Central memory CD4-positive, alpha-beta T cell (primary cell): ENCODE measurements around the gene C12orf57.
A peak's percentile ranks its signal among the peaks of the same experiment; 100 is the strongest.

Source experiments
- DNase-seq: peaks from one replicate; pipeline ENCODE4 v3.0.0; 2022

C12orf57 gene

GRCh38 chr12:6919588-6919987, 24.2 kb upstream of the C12orf57 start:
- DNase-seq = no peak

GRCh38 chr12:6921539-6921938, 22.3 kb upstream of the C12orf57 start:
- no peak for DNase-seq

- no peak for DNase-seq
Observed at GRCh38 chr12:6921996-6922946, 21.6 kb upstream of the C12orf57 start.

GRCh38 chr12:6923003-6923732, 20.7 kb upstream of the C12orf57 start:
- DNase-seq = no peak

- DNase-seq = no peak
Observed at GRCh38 chr12:6923851-6924250, 20.0 kb upstream of the C12orf57 start.

GRCh38 chr12:6925239-6925539, 18.6 kb upstream of the C12orf57 start:
- no peak for DNase-seq

- no peak for DNase-seq
Observed at GRCh38 chr12:6925540-6926279, 18.1 kb upstream of the C12orf57 start.

GRCh38 chr12:6927379-6928021, 16.3 kb upstream of the C12orf57 start, which contains the start of gene ATN1:
ATN1 (plus strand) TSS chr12:6927959; CDS start chr12:6934002, 6,043 bp downstream.
- peak; percentile 36 for DNase-seq

- DNase-seq = no peak
Observed at GRCh38 chr12:6928022-6928702, 15.7 kb upstream of the C12orf57 start.

- DNase-seq = no peak
Observed at GRCh38 chr12:6928703-6929407, 15.0 kb upstream of the C12orf57 start.

GRCh38 chr12:6929466-6930452, 14.1 kb upstream of the C12orf57 start:
- DNase-seq = no peak

GRCh38 chr12:6932766-6933165, 11.1 kb upstream of the C12orf57 start:
- no peak for DNase-seq

GRCh38 chr12:6934110-6934509, 9.7 kb upstream of the C12orf57 start:
- no peak for DNase-seq

GRCh38 chr12:6935371-6936193, 8.2 kb upstream of the C12orf57 start:
- no peak for DNase-seq

- DNase-seq = no peak
Observed at GRCh38 chr12:6936194-6936635, 7.6 kb upstream of the C12orf57 start.

GRCh38 chr12:6936636-6937480, 7.0 kb upstream of the C12orf57 start:
- DNase-seq = no peak

GRCh38 chr12:6937481-6938352, 6.1 kb upstream of the C12orf57 start:
- DNase-seq = peak; percentile 94
